ENCODE measurements around the gene COL21A1. TPM values are rescaled to one million over a fixed set of nuclear protein-coding genes. Genes with fewer than 3 reads are reported as not detected.

Gene COL21A1
- total RNA-seq, 1 experiment from 2014 or later = 1.8 TPM

- TF ChIP-seq CTCF (conservative IDR thresholded peaks at IDR 0.05) = no peak
- Histone ChIP-seq H2BK12ac (ENCODE audit: insufficient read length, low read depth, low read length) (no peak overlapping the region), H3K23ac (ENCODE audit: insufficient read length, low read depth, low read length) (no peak overlapping the region), H3K4me2 (ENCODE audit: insufficient read depth, insufficient read length, low read length) (no peak overlapping the region), H2AFZ (ENCODE audit: low read length) (no peak overlapping the region), H2BK20ac (ENCODE audit: low read depth, low read length, poor library complexity, severe bottlenecking) (no peak overlapping the region), H3K56ac (ENCODE audit: insufficient read length, low read depth, low read length) (no peak overlapping the region), H2BK120ac (ENCODE audit: low read depth, low read length, poor library complexity, severe bottlenecking) (no peak overlapping the region), H4K8ac (replicated peaks; ENCODE audit: insufficient read length, low read depth, low read length) (no peak overlapping the region), H3K9me3 (ENCODE audit: control insufficient read depth, low read depth, low read length) (no peaks in the 10 kb centered on the region), H3K9ac (ENCODE audit: extremely low read depth, insufficient read length, low read length) (no peak overlapping the region), H3K79me1 (ENCODE audit: insufficient read depth, low read depth, low read length, poor library complexity, severe bottlenecking) (no peaks in the 10 kb centered on the region), H3K18ac (ENCODE audit: insufficient read length, low read depth, low read length) (no peak overlapping the region), H4K91ac (ENCODE audit: insufficient read length, low read depth, low read length) (no peak overlapping the region), H4K5ac (ENCODE audit: insufficient read length, low read depth, low read length) (no peak overlapping the region), H4K20me1 (ENCODE audit: control insufficient read depth, insufficient read depth, insufficient read length) (no peaks in the 10 kb centered on the region), H3K4ac (ENCODE audit: low read depth, low read length) (no peak overlapping the region), H3K23me2 (ENCODE audit: insufficient read length, low read depth, low read length, poor library complexity, severe bottlenecking) (no peaks in the 10 kb centered on the region), H3K27me3 (ENCODE audit: insufficient read depth, low read length) (no peaks in the 10 kb centered on the region), H3T11ph (ENCODE audit: low read length) (no peak overlapping the region), H3K27ac (ENCODE audit: insufficient read length, low read depth, low read length) (no peak overlapping the region), H2BK15ac (ENCODE audit: low read depth, low read length) (no peak overlapping the region), H2BK5ac (ENCODE audit: insufficient read length, low read length) (no peak overlapping the region), H2AK5ac (ENCODE audit: insufficient read length, low read length) (no peak overlapping the region), H3K14ac (ENCODE audit: insufficient read depth, low read length) (no peak overlapping the region), H3K79me2 (ENCODE audit: insufficient read depth, low read length) (no peaks in the 10 kb centered on the region), H3K4me1 (ENCODE audit: insufficient read depth, low read length) (no peaks in the 10 kb centered on the region)
- no peaks in the 10 kb centered on the region for H3K36me3 Mint-ChIP-seq (ENCODE audit: insufficient read depth in 1 of 3, low read depth in 3 of 3)
- H3K4me3 Mint-ChIP-seq = no peak overlapping the region
- no peak overlapping the region; a peak in 1 of 7 replicates for H3K27ac Mint-ChIP-seq
- DNase-seq = no peak
- H3K27me3 Mint-ChIP-seq (ENCODE audit: low read depth) = no peaks in the 10 kb centered on the region
- WGBS (ENCODE audit: extremely low coverage, insufficient read length, low lambda C conversion rate) = no CpG with 5 or more reads among the region's 6 CpGs
- no peaks in the 10 kb centered on the region for H3K9me3 Mint-ChIP-seq
- H3K4me1 Mint-ChIP-seq = peaks cover 3% of the 10 kb centered on the region in 2 experiments; a peak in 3 of 4 replicates
Observed at GRCh38 chr6:56289721-56290120, 42.3 kb upstream of the COL21A1 start.
